Fibroblast of gingiva (primary cell): ENCODE results near the gene CAMKK1.
"Not testable (repeated sequence)": the region's sequence is repeated elsewhere in the genome, so short reads cannot be mapped to it uniquely, and the experiment has no call there.

Experiments used
- DNase-seq: peaks from one replicate; pipeline ENCODE4 v3.0.0-alpha.2; 2011; ENCODE audit warnings: low read depth

Gene CAMKK1

DNA sequence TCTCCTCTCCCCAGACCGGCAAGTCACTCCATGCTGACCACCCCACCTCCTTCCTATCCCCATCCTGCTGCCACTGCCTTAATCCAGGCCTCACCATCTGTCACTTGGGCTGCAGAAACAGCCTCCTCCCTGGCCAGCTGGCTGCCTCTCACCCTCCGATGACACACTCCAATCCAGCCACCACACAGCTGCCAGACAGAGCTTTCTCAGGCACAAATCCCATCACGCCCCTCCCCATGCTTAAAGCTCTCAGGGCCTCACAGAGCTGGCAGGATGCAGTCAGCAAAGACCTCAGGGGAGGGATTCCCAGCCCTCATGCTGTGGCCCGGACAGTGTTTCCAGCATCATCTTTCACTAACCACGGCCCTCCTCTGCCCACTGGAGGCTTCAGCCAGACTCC is 13.7 kb downstream of the CAMKK1 start:
- DNase-seq = peak; percentile 79

DNA sequence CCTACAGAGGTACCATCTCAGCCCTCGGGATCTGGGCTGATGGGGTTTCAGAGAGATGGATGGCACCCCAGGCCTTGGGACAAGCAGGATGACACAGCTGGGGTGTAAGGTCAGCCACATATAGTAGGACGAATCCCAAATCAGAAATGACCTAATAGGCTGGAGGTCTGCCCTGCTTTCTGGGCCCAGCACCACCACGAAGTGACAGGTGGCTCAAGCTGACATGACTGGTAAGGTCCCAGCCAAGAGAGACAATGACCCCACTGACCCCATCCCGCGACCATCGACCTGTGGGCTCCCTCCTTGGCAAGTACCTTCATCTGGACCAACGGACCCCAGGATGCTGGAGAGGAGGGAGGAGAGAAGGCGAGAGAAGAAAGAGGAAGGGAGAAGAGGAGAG is 15.6 kb downstream of the CAMKK1 start:
- no peak for DNase-seq

DNA sequence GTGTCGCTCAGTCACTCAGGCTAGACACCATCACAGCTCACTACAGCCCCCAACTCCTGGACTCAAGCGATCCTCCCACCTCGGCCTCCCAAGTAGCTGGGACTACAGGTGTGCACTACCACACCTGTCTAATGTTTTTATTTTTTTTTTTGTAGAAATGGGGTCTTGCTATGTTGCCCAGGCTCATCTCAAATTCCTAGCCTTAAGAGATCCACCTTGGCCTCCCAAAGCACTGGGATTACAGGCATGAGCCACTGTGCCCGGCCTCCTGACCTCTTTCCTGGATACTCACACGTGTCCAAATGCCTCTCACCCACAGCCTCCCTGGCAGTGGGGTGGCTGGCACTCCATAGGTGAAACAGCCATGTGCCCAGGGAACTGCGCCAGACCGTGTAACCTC is 17.5 kb downstream of the CAMKK1 start:
- DNase-seq = no peak

DNA sequence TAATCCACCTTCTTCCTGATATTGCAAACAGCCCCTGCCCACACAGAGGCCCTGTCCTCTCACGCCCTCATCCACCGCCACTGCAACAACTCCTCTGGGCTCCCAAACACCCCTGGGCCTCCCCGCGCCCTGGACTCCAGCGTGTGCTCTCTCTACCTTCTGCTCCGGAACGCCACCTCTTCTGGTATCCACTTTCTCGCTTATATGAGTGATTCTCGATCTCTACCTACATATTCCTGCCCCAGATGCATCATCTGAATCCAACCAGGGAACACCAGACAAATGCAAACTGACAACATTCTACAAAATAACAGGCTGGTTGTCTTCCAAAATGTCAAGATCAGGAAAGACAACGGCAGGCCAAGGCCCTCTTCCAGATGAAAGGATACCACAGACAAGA is 19.0 kb downstream of the CAMKK1 start:
- no peak for DNase-seq

DNA sequence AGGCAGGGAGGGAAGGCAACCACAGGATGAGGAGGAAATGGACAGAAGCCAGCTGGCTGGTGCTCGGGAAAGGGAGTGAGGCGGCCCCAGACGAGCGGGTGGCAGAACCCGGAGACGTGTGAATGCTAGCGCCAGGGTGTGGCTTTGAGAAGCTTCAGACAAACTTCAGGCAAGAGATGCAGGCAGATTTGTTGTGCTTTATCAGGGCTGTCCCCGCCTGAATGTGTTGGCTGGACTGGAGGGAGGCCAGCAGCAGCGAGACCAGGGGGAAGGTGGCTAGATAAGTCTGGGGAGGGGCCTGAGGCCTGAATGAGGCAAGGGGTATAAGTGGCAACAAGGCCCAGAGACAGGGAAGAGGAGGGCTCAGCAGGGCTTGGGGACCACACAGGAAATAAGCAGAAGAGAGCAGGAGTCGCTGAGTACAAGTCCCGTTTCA is 22.0 kb downstream of the CAMKK1 start:
- DNase-seq = no peak

DNA sequence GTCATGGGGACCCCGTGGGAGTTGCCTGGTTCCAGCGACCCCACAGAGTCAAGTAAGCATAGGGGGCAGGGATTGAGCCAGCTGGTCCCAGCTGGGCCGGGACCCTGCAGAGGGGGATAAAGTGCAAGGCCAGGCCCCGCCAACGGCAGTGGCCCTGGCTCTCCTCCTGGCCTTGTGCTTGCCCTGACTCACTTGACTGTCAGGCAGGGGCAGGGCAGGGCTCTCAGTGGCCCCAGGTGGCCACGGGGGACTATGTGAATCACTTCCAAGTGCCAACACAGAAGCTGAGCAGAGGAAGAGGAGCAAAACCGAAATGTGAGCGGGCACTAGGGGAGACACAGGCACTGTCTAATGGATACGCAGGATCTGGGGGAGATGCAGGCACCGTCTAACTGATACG is 25.2 kb downstream of the CAMKK1 start:
- DNase-seq = no peak

DNA sequence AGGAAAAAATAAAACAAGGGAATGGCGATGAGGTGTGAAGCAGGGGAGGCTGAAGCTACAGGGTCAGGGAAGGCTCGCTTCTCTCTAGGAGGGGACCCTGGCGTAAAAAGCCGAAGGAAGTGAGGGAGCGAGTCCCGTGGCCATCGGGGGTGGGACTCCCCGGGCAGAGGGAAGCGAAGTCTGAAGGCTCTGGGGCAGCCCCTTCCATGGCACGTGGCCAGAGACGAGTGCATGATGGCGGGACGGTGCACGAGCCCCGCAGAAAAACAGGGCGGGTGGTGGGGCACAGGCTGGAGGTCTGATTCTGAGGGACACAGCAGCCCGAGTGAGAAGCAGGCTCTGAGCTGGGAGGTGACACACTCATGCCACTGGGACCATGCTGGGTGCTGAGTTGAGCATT is 25.7 kb downstream of the CAMKK1 start:
- no peak for DNase-seq

DNA sequence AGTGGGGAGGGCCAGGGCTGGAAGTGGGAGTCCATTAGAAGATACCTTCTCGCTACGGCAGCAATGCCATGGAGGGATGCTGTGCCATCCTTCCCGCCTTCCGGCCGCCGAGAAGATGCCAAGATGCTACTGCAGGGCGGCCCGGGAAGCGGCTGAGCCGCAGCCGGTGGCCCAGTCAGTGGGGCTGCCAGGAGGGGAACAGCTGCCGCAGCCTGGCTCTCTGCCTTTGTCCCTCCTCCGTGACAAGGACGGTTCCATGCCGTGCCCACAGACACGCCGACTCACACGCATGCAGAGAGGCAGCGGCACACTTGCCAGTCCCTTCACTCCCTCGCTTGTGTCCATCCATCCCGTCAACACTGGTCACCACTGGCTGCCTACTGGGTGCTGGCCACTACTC is 26.6 kb downstream of the CAMKK1 start:
- no peak for DNase-seq

DNA sequence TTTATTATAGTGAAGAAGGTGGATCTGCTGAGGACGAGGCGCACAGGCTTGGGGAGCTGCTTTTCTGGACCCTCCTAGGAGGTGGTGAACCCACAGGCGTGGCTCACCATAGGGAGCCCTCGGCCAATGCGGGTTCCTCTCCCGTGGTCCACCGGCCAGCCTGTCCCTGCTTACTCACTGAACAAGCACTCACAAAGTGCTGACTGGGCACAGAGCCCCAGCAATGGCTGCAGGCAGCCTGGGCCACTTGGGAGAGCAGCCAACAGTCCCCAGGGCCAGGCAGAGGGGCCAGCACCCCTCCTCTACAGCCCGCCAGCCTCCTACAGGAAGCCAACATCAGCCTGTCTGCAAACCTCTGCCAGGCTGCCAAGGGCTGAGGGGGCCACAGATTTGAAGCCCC is 27.7 kb downstream of the CAMKK1 start:
- no peak for DNase-seq

DNA sequence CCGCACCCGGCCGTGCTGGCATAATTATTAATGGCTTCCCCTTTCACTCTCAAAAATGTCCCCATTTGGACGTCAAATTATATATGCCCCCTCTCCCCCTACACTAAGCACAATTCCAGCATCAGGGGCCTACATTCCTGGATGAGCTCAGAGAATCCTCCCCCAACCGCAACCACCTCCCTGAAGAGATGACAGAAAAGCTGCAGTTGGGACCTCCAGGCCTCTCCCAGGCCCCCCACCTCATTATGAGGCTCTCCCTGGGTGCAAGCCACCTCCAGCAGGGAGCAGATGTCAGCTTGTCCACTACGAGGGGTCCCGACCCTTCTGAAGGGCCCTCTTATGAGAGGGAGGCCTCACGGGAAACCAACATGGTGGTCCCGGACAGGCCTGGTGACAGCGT is 28.3 kb downstream of the CAMKK1 start:
- DNase-seq = no peak

DNA sequence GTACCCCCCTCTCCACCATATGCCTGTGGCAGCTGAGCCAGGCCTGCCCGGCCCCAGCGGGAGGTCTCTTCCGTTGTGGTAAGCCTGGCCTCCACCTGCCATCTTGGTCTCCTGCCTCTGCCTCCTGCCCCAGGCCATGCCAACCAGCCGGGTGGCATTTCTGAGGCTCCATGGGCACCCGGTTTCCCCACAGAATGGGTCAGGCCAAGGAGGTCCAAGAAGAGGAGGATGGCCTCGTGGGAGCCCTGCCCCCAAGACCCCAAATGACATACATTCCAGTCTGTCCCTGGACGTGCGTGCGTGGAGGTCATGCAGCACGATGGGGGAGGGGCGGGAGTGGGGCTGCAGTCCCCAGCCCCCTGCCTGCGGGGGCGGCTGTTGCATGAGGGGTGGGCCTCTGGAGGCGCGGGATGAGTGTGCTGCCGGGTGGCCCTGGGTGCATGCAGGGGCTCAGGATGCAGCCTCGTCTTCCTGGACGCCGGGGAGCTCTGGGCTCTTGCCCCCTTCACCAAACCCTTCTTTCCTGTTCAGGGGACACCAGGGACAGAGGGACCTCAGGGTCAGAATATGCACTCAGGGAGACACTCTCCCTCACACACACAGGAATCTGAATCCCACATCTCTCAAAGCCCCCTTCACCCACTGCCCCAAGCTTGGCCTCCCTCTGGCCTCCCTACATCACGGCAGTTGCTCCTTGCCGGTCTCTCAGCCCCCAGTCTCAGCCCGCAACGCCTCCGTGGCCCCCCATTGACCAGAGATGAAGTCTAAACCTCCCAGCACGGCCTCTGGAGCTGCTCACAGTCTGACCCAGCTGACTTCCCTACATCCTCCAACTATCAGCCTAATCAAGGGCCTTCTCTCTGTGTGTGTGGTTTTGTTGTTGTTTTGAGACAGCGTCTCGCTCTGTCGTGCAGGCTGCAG is 30.8 kb downstream of the CAMKK1 start:
- DNase-seq = no peak

DNA sequence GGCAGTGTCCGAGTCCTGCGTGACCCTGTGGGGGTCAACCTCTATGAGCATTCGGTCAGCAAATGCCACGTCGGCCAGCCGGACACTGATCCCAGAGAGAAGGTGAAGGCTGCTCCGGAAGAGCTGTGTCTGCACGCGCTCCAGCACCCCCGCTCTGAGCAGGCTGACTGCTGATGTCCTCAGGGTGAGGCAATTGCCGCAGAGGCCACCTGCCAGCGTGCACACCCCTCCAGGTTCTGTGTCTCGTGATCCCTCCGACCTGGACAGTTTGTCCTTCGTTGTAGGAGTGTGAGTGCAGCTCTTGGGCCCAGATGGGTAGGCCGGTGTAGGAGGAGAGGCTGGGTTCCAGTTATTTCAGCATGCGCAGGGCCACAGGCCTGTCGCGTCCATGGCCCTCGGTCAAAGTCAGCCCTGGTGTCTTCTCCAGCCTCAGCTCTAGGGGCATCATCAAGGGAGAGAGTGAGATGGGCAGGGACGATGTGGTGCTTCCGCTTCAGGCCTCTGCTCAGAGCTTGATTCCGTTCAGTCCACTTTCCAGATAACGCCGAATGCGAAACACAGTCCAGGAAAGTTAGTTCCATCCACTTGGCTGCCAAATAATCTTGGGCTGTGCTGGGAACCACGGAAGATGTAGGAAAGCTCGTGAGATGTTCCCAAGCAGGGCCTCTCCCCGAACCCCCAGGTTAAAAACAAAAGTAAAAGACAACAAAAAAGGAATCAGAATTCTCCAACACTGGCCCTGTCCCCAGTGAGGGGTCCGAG is 31.7 kb downstream of the CAMKK1 start:
- no peak for DNase-seq

DNA sequence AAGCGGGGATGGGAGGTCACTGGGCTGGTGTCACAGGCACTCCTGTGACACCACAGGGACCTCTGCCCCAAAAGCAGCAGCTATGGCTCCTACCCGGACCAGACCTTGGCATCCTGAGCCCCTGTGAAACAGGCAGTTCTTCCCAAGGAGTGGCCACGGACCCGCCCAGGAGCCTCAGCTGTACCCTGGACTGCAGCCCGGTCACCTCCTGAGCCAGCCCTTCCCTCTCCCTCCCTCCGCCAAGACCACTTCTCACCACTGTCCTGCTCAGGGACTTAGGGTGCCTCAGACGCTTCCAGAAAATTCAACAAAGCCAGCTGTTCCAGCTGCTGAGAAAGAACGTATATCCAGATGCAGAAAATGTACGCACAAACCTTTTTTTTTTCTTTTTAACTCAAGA is 32.9 kb downstream of the CAMKK1 start:
- no peak for DNase-seq

DNA sequence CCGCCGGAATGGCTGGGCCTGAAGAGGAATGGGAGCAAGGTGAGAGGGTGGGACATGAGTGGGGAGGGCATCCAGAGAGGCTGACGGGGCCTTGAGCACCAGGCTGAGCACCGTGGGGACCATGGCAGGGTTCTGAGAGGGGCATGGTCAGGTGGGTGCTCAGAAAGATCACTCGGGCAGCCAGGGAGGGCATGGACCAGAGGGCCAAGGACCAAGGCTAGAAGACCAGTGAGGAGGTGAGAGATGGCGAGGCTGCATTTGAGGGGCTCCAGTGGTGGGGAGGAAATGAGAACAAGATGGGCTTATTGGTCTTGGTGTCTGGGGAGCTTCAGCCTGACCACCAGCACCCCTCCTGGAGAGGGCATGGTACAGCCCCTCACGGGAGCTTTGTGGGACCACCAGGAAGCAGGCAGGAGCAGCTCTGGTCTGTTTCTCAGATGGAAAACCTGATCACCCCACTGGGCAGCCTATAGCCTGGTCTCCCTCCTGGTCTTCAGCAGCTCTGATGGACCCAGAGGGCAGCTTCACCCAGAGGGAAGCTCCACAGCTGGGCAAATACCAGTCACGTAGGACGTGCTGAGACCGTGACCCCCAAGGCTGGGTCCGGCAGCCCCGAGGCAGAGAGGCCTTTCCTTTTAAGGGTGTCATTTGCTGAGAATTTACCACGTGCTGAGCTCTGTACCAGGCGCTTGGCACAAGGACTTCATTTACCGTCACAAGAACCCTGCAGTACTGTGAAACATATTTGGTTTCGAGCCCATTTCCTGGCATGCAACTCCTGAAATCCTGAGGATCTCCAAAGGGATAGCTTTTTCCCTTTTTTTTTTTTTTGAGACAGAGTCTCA is 35.4 kb downstream of the CAMKK1 start:
- no peak for DNase-seq

DNA sequence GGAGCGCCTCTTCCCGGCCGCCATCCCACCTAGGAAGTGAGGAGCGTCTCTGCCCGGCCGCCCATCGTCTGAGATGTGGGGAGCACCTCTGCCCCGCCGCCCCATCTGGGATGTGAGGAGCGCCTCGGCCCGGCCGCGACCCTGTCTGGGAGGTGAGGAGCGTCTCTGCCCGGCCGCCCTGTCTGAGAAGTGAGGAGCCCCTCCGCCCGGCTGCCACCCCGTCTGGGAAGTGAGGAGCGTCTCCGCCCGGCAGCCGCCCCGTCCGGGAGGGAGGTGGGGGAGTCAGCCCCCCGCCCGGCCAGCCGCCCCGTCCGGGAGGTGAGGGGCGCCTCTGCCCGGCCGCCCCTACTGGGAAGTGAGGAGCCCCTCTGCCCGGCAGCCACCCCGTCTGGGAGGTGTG is 38.6 kb downstream of the CAMKK1 start:
- DNase-seq = not testable (repeated sequence)

DNA sequence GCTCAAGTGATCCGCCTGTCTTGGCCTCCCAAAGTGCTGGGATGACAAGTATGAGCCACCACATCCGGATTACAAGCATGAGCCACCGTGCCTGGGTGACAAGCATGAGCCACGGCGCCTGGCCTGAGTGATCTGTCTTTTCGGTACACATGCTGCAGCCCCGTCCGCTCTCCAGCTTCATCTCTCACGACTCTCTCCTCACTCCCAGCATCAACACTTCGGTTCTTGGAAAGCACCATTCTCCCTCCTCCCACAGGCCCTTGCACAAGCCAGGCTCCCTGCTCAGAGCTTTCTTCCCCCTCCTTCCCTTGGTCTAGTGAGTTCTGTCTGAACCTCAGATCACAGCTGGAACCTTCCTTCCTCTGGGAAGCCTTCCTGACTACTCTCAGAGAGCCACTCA is 40.3 kb downstream of the CAMKK1 start:
- DNase-seq = no peak

DNA sequence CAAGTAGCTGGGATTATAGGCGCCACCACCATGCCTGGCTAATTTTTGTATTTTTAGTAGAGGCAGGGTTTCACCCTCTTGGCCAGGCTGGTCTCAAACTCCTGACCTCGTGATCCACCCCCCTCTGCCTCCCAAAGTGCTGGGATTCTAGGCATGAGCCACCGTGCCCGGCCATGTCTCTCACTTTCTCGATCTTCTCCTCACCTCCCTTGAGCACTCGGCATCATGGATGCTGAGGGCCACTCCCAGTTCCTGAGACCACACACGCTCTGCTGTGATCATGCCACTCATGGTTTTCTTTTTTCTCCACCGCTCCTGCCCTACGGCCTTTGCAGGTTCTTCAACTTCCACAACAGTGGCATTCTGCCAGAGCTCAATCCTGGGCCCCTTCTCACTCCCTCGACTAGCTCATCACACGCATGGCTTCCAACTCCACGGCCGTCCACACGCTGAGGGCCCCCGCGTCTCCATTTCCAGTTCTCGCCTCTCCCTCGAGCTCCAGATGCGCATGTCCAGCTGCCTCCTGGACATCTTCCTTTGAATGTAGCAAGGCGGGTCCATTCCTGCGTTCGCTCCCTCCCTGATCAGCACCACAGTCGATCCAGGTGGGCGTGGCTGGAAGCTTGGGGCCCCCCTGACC is 41.3 kb downstream of the CAMKK1 start:
- DNase-seq = no peak

DNA sequence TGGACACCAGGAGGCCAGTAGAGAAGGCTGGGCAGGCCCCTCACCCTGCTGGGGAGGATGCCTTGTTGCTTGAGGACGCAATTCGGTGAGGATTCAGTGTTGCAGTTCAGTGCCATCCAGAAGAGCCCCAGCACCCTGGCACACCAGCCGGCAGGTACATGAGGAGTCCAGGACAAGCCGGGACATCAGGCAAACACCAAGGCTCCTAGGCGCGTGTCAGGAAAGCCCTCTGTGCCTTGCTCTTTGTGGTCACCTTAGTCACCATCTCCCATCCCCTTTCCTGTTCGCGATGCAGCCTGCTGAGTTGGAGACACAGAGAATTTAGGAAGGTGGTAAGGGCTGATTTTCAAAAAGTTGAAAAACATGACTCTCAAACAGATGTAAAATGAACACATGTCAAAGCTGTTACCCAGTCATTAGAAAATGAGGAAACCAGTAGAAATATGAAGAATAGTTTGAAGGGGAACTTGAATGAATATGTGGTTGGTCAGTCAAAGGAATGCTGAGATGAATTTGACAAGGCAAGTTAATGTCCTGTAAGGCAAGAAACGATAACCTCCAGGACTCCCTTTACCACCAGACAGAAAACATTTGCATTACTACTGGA is 44.5 kb downstream of the CAMKK1 start:
- no peak for DNase-seq

DNA sequence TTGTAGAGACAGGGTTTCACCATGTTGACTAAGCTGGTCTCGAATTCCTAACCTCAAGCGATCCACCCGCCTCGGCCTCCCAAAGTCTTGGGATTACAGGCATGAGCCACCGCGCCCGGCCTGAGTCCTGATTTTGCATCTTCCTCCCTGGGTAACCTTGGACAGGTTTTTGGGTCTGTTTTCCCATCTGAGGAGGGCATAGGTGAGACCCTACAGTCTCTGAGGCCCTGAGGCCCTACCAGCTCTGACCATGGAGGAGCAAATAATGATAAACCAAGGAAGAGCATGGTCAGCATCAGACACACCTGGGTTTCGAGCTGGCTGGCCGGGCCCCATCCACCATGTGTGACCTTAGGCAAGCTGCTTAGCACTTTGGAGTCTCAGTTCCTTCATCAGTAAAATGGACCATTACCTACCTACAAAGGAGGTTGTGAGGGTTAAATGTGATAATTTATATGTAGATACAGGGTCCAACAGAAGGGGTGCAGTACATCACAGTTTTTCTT is 45.6 kb downstream of the CAMKK1 start:
- DNase-seq = no peak

DNA sequence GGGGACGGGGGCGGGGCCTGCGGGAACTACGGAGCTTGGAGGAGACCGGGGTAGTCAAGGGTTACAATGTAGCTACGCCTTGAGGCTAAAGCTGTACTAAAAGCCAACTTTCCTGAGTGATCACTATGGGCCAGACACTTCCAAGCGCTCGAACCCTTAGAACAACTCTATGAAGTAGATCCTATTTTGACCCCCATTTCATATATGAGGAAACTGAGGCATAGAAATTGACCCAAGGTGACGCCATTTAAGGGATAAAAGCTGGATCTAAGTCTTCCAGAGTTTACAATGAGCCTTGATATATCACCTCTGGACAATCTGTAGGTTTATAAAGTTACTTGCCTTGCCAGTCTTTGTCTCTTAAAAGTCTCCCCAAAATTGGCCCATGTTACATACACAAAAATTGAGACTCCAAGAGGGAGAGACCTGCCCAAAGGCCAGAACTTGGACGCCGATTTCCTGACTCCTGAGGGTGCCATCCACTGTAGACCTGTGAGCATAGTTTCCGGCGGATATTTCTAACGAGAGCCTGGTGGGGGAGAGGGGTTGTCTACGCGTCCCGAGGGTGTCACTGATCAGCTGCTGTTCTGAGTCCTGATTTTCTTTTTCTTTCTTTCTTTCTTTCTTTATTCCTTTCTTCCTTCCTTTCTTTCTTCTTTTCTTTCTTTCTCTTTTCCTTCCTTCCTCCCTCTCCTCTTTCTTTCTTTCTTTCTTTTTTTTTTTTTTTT is 46.3 kb downstream of the CAMKK1 start:
- DNase-seq = no peak
